NOMO-1 treated with dmso at 0.1 percent for 144 hours (cell line): ENCODE results near the gene PBX1.

Source experiments
- DNase-seq: peaks from one replicate; lab custom pipeline; 2025; ENCODE audit not compliant: unreplicated experiment; lab: John Stamatoyannopoulos, UW

PBX1 gene

DNA sequence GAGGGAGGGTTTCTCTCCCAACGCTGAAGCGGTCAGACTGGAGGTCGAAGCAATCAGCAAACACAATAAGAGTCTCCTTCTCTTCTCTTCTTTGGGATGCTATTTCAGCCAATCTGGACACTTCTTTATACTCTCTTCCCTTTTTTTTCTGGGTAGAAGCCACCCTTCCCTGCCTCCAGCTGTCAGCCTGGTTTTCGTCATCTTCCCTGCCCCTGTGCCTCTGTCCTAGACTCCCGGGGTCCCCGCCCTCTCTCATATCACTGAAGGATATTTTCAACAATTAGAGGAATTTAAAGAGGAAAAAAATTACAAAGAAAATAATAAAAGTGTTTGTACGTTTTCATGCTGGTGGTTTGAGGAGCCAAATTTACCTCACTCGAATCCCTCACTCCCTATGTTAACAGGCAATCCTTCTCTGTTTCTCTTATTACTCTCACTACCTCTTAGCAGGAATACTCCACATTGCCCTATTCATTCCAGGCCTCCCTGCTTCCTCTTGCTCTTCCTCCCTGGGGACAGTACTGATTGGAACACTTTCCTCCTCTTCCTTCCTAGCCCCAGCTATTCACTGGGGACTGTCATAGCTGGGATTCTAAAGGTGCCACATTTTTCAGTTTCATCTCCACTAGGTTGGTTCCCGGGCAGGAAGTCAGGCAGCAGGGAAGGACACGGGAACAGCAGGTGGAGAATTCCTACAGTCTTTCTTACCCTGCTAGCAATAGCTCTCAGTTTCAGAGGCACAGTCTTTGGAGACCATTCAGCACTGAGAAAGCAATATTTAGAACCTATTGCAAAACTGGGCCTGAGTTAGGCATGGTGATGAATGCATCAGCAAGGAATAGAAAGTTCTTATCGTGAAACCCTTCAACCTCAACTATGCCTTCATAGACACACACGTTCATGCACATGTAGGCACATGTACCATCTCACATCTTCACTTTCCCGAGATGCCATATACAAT, 288.0 kb downstream of the PBX1 start:
- no peak for DNase-seq

DNA sequence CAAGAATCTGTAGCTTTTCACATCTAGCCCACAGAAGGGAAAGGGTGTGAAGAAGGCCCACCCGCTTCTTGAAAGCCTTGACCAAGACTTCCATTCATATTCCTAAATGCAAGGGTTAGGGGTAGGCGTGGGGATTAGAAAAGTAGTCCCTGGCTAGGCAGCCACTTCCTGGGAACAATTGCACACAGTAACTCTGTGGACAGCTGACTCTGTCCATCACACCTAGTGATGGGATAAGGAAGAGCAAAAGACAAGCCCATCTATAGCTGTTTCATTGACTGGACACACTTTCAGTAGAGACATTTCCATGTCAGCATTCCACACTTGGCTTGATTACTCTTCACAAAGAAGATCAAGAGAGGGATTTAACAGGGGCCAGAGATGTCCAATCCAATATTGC, 294.2 kb downstream of the PBX1 start:
- no peak for DNase-seq

DNA sequence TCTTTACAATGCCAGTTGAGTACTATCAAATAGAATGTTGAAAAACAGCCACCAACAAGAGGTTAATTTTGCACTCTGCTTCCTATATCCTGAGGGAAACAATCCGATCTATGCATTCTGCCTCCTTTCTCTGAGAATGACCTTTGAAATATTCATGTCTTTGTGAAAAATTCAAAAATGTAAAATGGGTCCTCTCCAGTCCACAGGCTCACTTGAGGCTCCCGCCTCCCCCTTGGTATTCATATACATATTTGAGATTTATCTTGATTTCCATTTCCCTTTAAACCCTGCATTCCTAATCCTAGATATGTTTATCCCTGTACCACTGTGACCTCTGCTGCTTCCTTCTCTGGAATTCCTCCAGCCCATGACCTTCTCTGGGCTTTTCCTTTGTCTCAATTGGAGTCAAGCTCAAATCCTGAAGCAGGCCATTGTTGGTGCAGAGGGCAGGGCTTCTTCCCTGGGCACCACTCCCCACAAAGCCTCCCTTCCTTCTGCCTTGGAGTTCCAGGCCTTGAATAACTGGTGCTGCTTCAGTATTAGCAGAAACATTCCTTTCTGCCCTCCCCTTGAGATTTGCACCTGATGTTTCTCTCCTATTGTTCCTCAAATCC, 296.8 kb downstream of the PBX1 start:
- no peak for DNase-seq

DNA sequence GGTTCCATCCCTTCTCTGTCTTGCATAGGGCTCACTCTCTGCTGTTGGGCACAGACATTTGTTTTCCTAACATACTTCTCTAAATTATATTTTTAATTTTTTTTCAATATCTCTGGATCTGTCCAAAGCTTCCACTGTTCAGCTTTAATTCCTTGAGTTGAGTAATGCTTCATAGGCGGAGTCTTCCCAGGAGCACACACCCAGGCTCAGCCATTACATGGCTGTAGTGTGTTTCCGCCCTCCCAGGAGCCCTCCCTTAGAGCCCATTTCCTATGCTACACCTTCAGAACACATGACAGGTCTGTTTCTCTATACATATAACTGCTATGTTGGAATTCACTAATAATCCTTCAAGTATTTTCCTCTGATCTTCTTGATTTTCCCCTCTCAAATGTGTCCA, 297.4 kb downstream of the PBX1 start:
- no peak for DNase-seq

DNA sequence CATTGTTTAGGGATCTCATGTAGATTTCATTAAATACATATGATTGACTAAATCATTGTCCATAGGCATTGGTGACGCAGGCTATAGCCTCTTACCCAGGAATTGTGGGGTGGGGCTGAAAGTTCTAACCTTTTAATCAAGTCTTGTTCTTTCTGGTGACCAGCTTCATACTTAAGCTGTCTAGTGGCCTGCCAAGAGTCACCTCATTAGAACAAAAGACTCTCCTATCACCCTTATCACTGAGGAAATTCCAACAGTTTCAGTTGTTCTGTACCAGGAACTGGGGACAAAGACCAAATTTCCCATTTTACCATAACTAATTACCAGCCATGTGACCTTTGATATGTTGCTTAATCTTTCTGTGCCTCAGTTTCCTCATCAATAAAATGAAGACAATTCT, 298.5 kb downstream of the PBX1 start:
- no peak for DNase-seq

DNA sequence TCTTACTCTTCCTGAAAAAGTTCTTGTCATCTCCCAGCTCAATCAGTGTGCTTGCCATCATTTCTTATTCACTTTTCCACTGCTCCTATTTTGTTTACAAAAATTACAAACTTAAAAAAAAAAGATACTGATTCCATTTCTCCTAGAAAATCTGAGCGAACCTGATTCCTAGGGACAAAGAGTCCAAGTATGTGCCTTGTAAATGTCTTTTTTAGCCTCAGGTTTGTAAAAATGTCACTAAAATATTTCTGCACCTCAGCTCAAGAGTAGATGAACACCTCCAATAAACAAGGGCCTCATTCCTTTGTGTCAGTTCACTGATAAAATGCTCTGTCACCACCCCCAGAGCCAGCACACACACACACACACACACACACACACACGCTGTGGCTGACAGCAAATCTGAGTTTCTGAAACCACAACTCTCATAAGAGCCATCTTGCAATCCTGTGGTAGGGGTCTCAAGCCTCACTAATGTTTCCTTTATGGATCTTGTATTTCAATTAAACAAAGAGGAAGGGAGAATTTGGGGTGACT, 299.2 kb downstream of the PBX1 start:
- DNase-seq, result no peak

DNA sequence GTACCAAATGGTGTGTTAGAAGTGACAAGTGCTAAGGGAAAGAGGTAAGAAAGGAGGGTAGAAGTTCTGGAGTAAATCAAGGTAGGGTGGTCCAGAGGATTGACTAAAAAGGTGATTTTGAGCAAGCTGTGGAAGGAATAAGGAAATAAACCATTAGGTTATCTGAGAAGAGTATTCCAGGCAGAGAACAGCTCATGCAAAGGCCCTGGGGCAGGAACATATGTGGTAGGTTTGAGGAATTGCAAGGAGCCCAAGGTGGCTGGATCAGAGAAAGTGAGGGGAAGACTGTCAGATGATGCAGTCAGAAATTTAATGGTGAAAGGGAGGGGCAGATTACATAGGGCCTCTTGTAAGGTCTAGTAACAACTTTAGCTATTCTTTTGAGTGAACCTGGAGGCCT, 302.6 kb downstream of the PBX1 start:
- DNase-seq, result no peak

DNA sequence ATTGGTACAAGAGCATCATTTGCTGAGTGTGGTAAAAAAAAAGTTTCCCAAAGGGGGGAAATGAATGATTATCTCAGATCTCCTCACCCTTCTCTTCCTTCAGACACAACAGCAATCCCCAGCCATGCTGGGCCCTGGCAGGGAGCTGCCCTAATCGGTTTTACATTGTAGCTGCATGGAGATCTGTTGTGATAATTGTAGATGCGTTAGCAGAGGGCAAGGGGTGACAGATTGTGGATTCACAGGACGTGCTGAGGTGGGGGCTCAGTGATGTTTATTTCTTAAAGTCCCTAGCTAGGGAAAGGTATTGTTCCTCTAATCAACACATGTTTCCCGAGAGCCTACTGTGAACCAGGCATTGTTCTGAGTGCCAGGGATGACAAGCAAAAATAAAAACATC, 304.1 kb downstream of the PBX1 start:
- DNase-seq, result no peak

DNA sequence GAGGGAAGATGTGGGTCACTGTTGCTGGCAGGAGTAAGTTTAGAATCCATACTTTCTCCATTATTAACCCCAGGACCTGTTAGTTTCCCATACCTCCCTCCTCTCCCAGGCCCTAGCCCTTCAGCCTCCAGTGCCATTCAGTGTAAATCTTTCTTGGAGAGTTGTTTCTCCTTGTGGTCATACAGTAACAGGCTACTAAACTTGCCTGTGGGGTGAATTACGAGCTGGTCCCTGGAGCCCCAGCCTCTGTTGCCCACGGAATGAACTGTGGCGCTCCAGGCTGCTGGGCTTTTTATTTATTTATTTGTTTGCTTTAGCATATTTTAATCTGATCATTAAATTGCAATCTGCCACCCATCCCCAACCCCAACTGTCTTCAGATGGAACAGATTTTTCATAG, 305.2 kb downstream of the PBX1 start:
- DNase-seq, result no peak

DNA sequence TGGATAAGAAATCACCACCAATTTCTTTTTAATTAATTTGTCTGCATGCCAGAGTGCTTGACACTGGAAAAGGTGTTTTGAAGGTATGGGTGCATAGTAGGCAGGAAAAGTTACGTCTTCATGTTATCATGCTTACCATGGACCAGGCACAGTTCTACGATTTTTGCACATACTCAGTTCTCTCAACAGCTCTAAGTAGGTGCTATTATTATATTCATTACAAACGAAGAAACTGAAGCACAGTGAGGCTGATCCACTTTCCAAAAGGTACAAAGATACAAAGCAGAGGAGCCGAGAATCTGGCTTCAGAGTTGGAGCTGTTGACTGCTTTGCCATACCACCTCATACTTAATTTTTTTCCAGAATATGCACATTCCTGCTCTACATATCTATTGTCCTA, 306.4 kb downstream of the PBX1 start:
- no peak for DNase-seq

DNA sequence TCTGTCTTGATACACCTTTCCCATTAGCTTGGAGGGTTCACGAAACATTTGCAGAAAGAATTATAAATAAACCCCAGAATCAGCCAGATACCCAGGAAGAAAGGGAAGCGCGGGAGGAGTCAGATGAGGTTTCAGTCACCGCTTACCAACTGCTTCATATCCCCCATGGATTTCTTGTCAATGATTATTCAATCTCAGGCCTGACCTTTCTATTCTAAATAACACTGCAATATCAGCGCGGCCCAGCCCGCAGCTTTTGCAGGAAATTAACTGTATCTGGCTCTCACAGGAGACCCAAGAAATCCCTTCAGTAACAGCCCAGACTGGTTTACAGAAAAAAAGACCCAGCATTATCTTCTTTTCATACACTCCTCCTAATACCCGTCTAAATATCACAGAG, 308.6 kb downstream of the PBX1 start:
- DNase-seq, result no peak

DNA sequence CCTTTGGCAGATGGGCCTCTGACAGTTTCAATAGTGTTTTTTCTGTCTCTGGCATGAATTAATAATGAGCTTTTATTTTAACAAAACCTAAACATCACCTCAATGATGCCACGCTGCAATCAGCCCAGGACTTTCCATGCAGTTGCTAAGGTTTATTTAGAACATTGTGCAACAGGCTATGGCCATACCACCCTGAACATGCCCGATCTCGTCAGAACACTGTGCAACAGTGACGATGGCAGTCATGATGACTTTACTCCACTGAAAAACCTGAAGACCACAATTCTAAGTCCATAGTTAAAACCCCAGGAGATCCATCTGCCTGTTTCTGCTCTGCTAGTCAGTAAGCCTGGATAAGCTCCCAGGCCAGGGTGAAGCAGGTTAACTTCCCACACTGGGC, 310.0 kb downstream of the PBX1 start:
- DNase-seq, result no peak

DNA sequence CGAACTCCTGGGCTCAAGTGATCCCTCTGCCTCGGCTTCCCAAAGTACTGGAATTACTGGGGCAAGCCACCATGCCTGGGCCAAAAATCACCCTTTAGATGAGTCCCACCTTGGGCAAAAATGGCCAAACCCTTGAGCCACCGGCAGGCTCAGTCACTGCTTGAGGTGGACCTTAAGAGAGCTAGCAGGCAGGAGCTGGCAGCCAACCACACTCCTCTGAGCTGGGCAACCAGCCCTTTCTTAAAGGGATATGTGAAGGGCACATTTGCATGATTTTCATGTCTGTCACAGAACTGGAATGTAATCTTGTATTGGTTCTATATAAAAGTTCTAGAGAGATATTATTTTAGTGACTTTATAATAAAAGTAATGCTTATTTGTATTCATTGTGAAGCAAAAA, 316.5 kb downstream of the PBX1 start:
- no peak for DNase-seq

DNA sequence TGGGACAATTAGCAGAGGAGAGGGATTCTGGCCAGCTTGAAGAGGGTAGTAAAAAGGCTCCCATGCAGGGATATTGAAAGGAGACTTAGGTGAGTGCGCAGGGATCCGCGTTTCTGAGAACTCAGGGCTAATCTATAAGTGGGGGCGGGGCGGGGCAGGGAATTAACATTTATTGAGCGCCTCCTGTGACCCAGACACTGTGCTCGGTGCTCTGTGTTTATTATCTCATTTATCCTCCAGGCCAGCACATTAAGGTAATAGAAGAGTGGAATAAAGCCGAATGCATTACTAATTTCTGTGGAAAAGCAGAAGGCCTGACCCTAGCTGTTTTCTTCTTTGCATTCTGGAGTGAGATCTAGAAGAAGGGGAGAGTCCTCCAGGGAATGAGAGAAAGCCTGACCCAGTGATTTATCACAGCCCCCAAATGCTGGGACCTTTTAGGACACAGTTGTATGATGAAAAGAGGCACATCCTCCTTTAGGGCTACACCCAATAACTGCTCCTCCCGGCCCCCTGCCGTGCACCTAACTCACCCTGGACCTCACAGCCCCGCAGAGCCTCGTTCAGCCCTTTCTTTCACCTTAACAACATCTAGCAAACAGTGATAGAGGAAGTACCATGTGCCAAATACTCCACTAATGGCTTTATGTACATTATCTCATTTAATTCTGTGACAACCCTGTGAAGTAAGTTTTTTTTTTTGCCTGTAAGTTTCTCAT, 317.6 kb downstream of the PBX1 start:
- no peak for DNase-seq

DNA sequence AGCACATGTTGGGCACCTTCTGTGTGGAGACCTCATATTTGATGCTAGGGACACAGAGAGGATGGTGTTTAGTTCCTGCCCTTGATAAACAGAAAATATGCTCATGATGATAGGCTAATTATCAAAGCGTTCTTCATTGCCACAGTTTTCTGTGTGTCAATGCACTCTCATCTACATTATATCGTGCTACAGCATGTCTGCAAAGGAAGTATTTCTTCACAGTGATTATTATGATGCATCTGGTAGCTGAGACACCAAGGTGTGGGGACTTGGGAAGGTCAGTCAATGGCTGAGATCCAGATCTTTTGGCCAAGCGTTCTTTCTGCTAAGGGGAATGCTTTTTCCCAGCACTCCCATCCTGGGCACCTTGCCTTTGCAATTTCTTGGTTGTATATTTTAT, 321.2 kb downstream of the PBX1 start:
- DNase-seq, result no peak

DNA sequence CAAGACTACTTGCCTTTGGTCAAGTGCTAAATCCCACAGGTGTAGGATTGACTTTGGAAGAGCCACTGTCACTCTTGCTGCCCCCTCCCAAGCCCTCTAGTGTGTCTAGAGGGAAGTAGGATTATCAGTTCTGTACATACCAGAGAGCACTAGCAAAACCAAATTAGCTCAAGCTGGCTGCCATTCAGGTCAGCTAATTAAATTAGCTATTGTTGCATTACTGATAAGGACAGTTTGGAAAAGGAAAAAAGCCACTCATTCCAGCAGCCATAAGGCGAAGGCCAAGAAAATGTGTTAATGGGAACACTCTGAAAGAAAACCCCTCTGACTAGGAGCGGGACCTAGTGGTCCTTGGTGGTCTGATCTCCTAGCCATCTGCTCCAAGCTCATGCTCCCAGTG, 321.7 kb downstream of the PBX1 start:
- DNase-seq, result no peak

DNA sequence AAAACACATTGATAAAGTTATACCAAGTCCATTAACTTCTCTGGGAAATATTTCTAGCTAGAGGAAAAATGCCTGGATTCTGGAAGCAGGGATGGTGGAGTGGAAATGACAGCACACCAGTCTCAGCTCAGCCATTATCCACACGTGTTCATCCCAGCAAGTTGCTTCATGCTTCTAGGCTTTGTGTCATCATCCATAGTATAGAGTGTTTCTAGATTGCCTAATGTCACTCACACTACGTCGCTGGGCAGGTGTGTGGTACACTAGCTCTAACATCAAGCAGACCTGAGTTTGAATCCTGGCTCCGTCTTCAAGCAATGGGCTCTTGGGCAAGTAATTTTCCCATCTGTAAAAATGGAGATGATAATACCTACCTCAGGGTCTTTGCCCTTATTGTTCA, 326.3 kb downstream of the PBX1 start:
- DNase-seq, result no peak

DNA sequence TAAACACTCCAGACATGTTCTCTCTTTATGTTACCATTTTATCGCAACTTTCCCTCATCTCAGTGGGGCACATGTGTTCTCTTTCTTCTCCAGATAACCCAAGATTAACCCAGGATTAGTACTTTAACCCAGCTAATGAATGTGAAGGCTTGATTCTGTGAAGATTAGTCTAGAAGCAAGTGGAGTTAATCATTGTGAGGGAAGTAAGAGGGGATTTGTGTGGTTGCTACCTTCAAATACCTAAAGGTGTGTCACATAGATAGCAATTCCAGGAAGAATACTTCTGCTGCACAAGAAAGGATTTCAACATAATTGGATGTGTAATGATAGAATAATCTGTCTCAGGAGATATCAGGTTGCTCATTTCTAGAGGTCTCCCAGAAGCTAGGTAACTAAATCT, 327.1 kb downstream of the PBX1 start:
- DNase-seq, result no peak

DNA sequence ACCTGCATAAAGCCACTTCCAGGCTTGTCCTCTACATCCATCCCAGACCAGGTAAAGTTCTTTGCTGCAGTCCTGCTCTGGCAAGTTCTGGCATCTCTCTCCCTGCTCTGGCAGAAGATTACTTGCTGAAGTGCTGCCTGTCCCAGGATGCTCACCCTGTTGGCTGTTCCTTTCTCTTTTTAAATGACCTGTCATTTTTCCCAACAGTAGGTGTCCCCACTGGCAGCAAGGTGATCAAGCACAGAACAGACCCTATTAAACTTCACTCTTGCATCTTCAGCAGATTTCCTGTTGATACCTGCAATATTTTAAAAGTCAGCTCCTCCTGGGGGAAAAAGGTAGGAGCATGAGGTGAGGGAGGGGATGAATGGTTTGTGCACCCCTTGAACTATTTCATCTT, 332.6 kb downstream of the PBX1 start:
- DNase-seq, result no peak

DNA sequence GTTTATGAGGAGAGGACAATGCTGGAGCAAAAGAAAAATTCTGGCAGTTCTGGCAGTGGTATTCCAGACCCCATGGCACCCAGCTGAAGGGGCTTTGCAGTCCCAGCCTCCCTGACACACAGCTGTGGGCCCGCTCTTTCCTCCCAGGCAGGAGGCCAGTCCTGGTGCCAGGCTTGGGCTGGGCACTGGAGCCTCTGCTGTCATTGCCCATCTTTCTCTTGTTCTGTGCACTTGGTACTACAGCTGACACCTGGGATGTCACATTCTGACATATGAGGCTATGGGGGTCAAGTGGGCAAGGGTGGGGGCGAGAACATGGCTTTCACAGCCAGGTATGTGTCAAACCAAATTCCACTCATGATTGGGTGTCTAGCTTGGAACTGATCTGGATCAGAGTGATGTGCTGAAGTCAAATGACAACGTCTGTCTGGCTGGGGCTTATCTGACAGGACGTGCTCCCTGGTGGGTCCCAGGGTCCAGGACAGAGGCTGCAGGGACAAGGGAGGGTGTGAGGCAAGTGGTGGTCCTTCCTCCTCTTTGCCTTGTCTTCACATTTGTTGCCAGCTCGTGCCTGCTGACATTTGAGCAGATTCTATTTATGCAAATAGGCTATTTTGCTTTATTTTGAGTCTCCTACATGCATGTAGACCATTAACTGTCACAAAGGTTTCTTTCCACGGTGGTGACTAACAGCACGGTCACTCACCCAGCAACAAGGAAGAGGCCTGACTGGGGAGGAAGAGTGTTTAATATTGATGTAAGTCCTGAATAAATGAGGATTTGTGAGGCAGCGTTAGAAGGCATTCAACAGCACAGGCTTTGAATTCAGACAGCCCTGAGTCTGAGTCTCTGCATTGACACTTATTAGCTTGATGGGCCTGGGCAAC, 336.3 kb downstream of the PBX1 start:
- no peak for DNase-seq

DNA sequence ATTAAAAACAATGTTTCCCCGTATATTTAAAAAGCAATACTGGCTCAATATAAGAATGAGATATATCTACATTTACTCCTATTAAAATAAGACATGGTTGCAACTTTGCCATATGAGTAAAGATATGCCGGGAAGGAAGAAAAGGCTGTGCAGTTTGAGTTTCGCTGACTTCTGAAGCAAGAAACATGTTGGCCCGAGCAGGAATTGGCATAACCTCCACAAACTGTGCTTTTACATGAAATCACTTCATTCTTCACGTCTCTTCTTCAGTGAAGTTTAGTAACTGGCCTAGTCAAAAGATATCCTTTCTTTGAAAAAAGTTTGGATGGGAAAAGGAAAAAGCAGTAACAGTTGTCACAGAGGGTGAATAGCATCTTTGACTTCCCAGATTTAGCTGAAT, 342.0 kb downstream of the PBX1 start:
- DNase-seq, result no peak
